ENCODE data around the gene RHOB.
"Not testable (repeated sequence)": the region's sequence is repeated elsewhere in the genome, so short reads cannot be mapped to it uniquely, and the experiment has no call there.

Gene RHOB

GRCh38 chr2:20480913-20481312, 34.0 kb downstream of the RHOB start:
- no peak for DNase-seq

- no peak for DNase-seq
These were observed 35.0 kb downstream of the RHOB start for GRCh38 chr2:20481798-20482405.

GRCh38 chr2:20482725-20483124, 35.9 kb downstream of the RHOB start:
- no peak for DNase-seq

- DNase-seq, result no peak
These were observed 36.5 kb downstream of the RHOB start for GRCh38 chr2:20483194-20483895.

- DNase-seq, result no peak
These were observed 37.3 kb downstream of the RHOB start for GRCh38 chr2:20484034-20484617.

- DNase-seq, result no peak
These were observed 38.1 kb downstream of the RHOB start for GRCh38 chr2:20484810-20485611.

GRCh38 chr2:20485612-20486388, 38.9 kb downstream of the RHOB start:
- DNase-seq, result no peak

GRCh38 chr2:20486571-20486970, 39.7 kb downstream of the RHOB start:
- DNase-seq, result no peak

- DNase-seq, result no peak
These were observed 40.1 kb downstream of the RHOB start for GRCh38 chr2:20487030-20487391.

- DNase-seq, result no peak
These were observed 40.7 kb downstream of the RHOB start for GRCh38 chr2:20487392-20488174.

GRCh38 chr2:20488201-20488641, 41.3 kb downstream of the RHOB start:
- DNase-seq, result no peak

GRCh38 chr2:20488782-20489181, 41.9 kb downstream of the RHOB start:
- DNase-seq, result no peak

GRCh38 chr2:20490300-20491181, 43.7 kb downstream of the RHOB start:
- DNase-seq, result no peak

GRCh38 chr2:20491739-20492531, 45.1 kb downstream of the RHOB start:
- no peak for DNase-seq

- DNase-seq, result not testable (repeated sequence)
These were observed 46.2 kb downstream of the RHOB start for GRCh38 chr2:20493095-20493494.

- no peak for DNase-seq
These were observed 47.4 kb downstream of the RHOB start for GRCh38 chr2:20494241-20494640.

- DNase-seq, result no peak
These were observed 49.4 kb downstream of the RHOB start for GRCh38 chr2:20496076-20496872.

GRCh38 chr2:20496942-20497341, 50.1 kb downstream of the RHOB start:
- no peak for DNase-seq

All from activated CD4-positive, CD25-positive, alpha-beta regulatory T cell (primary cell).